Breast epithelium (tissue), 4 donors: Measurements from ENCODE around the gene ENTPD7. TPM values are rescaled to one million over a fixed set of nuclear protein-coding genes. Genes with fewer than 3 reads are reported as not detected.

ENCODE experiments used
- DNase-seq, 2 donors: peaks; one replicate each; pipeline ENCODE4 v3.0.0-alpha.2; 2019; ENCODE audit warnings: low spot score in 2 of 2
- H3K27ac ChIP-seq, 2 donors: fragments of 200-600 bp; sonication (generic) in 1 of 2; one replicate each; pipeline ENCODE4 v1.5.1; 2016 to 2019; ENCODE audit warnings: mild to moderate bottlenecking in 1 of 2
- H3K27me3 ChIP-seq, 2 donors: fragments of 200-600 bp; sonication (generic) in 1 of 2; one replicate each; pipeline versions ENCODE4 v1.5.1 to v1.6.0; 2017 to 2019; ENCODE audit warnings: control low read depth in 1 of 2, mild to moderate bottlenecking in 1 of 2
- H3K36me3 ChIP-seq: fragments of 200-600 bp; one replicate; pipeline ENCODE4 v1.5.1; 2019
- H3K4me1 ChIP-seq, 2 donors: fragments of 200-600 bp; sonication (generic); one replicate each; pipeline ENCODE4 v1.5.1; 2016 to 2019; ENCODE audit warnings: control low read depth in 1 of 2
- H3K4me3 ChIP-seq, 3 donors: fragments of 200-600 bp; sonication (generic); 1 replicate in 2 of 3; 2 replicates in 1 of 3; pipeline ENCODE4 v1.5.1; 2016 to 2019; ENCODE audit warnings: mild to moderate bottlenecking in 3 of 3, moderate library complexity in 2 of 3
- H3K9me3 ChIP-seq, 2 donors: fragments of 200-600 bp; sonication (generic) in 1 of 2; one replicate each; pipeline ENCODE4 v1.5.1; 2016 to 2019; ENCODE audit warnings: control low read depth in 1 of 2
- CTCF ChIP-seq, 3 donors: fragments of 450-650 bp; IDR thresholded peaks; one replicate each; pipeline ENCODE4 v1.5.1; 2016 to 2017; ENCODE audit warnings: antibody characterized with exemption in 3 of 3, mild to moderate bottlenecking in 3 of 3, moderate library complexity in 3 of 3
- POLR2A ChIP-seq: fragments of 450-650 bp; IDR thresholded peaks from one replicate; pipeline ENCODE4 v1.6.1; 2016; ENCODE audit warnings: antibody characterized with exemption, mild to moderate bottlenecking, moderate library complexity
- POLR2AphosphoS5 ChIP-seq, 3 donors: sonication (generic); formaldehyde crosslinking; IDR thresholded peaks; one replicate each; pipeline ENCODE4 v1.6.1; 2017; ENCODE audit warnings: antibody characterized with exemption in 3 of 3
- intact Hi-C: fragments of 100-400 bp; cut with DNase I; formaldehyde crosslinking; loops from one replicate; pipeline ENCODE4 v1.15.1; 2023; ENCODE audit warnings: low total_unique reads
- total RNA-seq, 3 donors: library from RNA; depleted of rRNA; stranded (reverse); fragments of >200 nt; gene quantifications; one replicate each; pipeline ENCODE4 v1.1.0, GENCODE V29; 2016

ENTPD7 gene
- total RNA-seq, 3 donors from 2014 or later: 3.5 to 11.6 (median 10.8) TPM

- H3K4me1 ChIP-seq: no peaks in the 10 kb centered on the region
- DNase-seq: no peak
- intact Hi-C loops: no loop called here
- H3K27ac ChIP-seq: no peak overlapping the region
- no peak overlapping the region for H3K4me3 ChIP-seq
- peaks cover 17% of the 10 kb centered on the region for H3K36me3 ChIP-seq
- no peaks in the 10 kb centered on the region for H3K9me3 ChIP-seq
- TF ChIP-seq POLR2A: no peak
- no peak for TF ChIP-seq CTCF (IDR thresholded peaks at IDR 0.05)
- TF ChIP-seq POLR2AphosphoS5 (IDR thresholded peaks at IDR 0.05): no peak
- no peaks in the 10 kb centered on the region for H3K27me3 ChIP-seq
Observed at GRCh38 chr10:99700649-99701048, 41.3 kb downstream of the ENTPD7 start.

- no peak overlapping the region for H3K4me3 ChIP-seq
- no peaks in the 10 kb centered on the region for H3K27me3 ChIP-seq
- intact Hi-C loops: no loop called here
- no peaks in the 10 kb centered on the region for H3K4me1 ChIP-seq
- TF ChIP-seq CTCF (IDR thresholded peaks at IDR 0.05): no peak
- TF ChIP-seq POLR2AphosphoS5 (IDR thresholded peaks at IDR 0.05): no peak
- no peak for TF ChIP-seq POLR2A
- H3K27ac ChIP-seq: no peak overlapping the region
- H3K36me3 ChIP-seq: peaks cover 6% of the 10 kb centered on the region
- DNase-seq: no peak
- H3K9me3 ChIP-seq: no peaks in the 10 kb centered on the region
Observed at GRCh38 chr10:99708428-99709012, 49.2 kb downstream of the ENTPD7 start.

GRCh38 chr10:99709480-99710229, 50.3 kb downstream of the ENTPD7 start:
- intact Hi-C loops: no loop called here
- DNase-seq: no peak
- H3K27ac ChIP-seq: no peak overlapping the region
- TF ChIP-seq CTCF (IDR thresholded peaks at IDR 0.05) (no peak), POLR2A (no peak), POLR2AphosphoS5 (IDR thresholded peaks at IDR 0.05) (no peak)
- no peaks in the 10 kb centered on the region for H3K27me3 ChIP-seq
- no peaks in the 10 kb centered on the region for H3K9me3 ChIP-seq
- H3K36me3 ChIP-seq: peaks cover 3% of the 10 kb centered on the region
- no peaks in the 10 kb centered on the region for H3K4me1 ChIP-seq
- H3K4me3 ChIP-seq: no peak overlapping the region

GRCh38 chr10:99711129-99711719, 51.9 kb downstream of the ENTPD7 start:
- TF ChIP-seq CTCF (IDR thresholded peaks at IDR 0.05) (peak in 1 of 3 donors; percentile 24), POLR2AphosphoS5 (IDR thresholded peaks at IDR 0.05) (no peak)
- no peak for DNase-seq
- intact Hi-C loops: no loop called here

GRCh38 chr10:99714446-99714845, 55.1 kb downstream of the ENTPD7 start:
- no peaks in the 10 kb centered on the region for H3K36me3 ChIP-seq
- no peaks in the 10 kb centered on the region for H3K4me1 ChIP-seq
- H3K27me3 ChIP-seq: no peaks in the 10 kb centered on the region
- TF ChIP-seq POLR2A (no peak), POLR2AphosphoS5 (IDR thresholded peaks at IDR 0.05) (no peak), CTCF (IDR thresholded peaks at IDR 0.05) (no peak)
- no peak overlapping the region for H3K27ac ChIP-seq
- no peak for DNase-seq
- no peak overlapping the region for H3K4me3 ChIP-seq
- H3K9me3 ChIP-seq: no peaks in the 10 kb centered on the region
- intact Hi-C loops: no loop called here

More at GRCh38 chr10:99711129-99711719, 51.9 kb downstream of the ENTPD7 start:
- Histone ChIP-seq H3K36me3 (no peaks in the 10 kb centered on the region), H3K9me3 (no peaks in the 10 kb centered on the region), H3K27me3 (no peaks in the 10 kb centered on the region), H3K4me1 (no peaks in the 10 kb centered on the region), H3K27ac (no peak overlapping the region), H3K4me3 (no peak overlapping the region)
